Measurements from ENCODE around the gene AKT1S1. TPM values are rescaled to one million over a fixed set of nuclear protein-coding genes. Genes with fewer than 3 reads are reported as not detected.

AKT1S1 gene
- total and polyA plus RNA-seq, 2 of the 13 experiments (the other 11 are each of a cell fraction or from before 2014, with no cell fraction given), result 13.5 to 27.8 TPM

DNA sequence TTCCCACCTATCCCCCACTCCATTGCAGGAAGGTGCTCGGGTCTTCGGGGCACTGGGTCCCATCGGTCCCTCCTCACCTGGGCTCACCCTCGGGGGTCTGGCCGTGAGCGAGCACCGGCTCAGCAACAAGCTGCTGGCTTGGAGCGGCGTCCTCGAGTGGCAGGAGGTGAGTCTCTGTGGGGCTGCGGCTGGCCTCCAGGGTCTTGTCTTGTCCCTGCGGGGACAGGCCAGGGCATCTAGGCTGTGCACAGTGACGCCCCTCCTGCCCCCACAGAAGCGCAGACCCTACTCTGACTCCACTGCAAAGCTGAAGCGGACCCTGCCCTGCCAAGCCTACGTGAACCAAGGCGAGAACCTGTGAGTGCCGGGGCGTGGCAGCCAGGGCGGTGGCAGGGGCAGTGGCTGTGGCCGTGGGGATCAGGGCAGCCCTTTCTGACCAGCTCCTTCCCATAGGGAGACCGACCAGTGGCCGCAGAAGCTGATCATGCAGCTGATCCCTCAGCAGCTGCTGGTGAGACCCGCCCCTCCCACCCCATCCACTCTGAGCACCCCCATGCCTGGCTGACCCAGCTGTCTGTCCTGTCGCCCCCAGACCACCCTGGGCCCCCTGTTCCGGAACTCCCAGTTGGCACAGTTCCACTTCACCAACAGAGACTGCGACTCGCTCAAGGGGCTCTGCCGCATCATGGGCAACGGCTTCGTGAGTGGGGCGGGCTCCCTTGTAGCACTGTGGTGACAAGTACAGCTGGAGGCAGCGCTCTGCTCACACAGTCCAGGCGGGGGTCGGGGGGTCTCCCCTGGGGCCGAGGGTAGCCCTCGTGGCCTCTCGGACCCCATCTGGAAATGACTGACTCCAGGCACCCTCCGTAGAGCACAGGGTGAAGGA is 22.5 kb downstream of the AKT1S1 start:
- no peak for ATAC-seq
- Histone ChIP-seq H3K79me2 (ENCODE audit: insufficient read depth, low read length) (peaks cover 24% of the 10 kb centered on the region), H3K9me3 (ENCODE audit: low read length) (no peaks in the 10 kb centered on the region), H4K20me1 (ENCODE audit: insufficient read depth, low read length) (peaks cover 23% of the 10 kb centered on the region), H2AFZ (ENCODE audit: low read length) (no peak overlapping the region), H3K4me2 (ENCODE audit: low read depth, low read length) (no peak overlapping the region), H3K27ac (ENCODE audit: extremely low read length, insufficient read depth, low read length) (no peak overlapping the region), H3K36me3 (replicated peaks in 1 of 2; ENCODE audit: control insufficient read depth in 1 of 2, insufficient read depth in 2 of 2, low read length in 2 of 2) (peaks cover 34 to 52% of the 10 kb centered on the region in 2 experiments; a peak in 4 of 5 replicates), H3K4me1 (ENCODE audit: insufficient read depth, low read length) (peaks cover 28% of the 10 kb centered on the region), H3K27me3 (ENCODE audit: control insufficient read depth in 1 of 2, insufficient read depth in 2 of 2, low read length in 2 of 2) (no peaks in the 10 kb centered on the region; a peak in 1 of 5 replicates), H3K4me3 (replicated peaks in 1 of 3; ENCODE audit: insufficient read depth in 1 of 3, low read depth in 2 of 3, low read length in 3 of 3) (no peak overlapping the region), H3K9ac (ENCODE audit: insufficient read depth, low read depth, low read length) (no peak overlapping the region)
- ChIA-PET POLR2A (no interaction called here), CTCF (ENCODE audit: low intra/inter-chr PET ratio, low total read pairs) (no interaction called here)
- no peak for DNase-seq (ENCODE audit: low spot score)
- WGBS (ENCODE audit: low lambda C conversion rate), result 98% methylated on average over 10 of the region's 39 CpGs
- in situ Hi-C loops (cut with HindIII; ENCODE audit: extremely low pct_ligation_motif_present, low pct_unique_long_range_greater_than_20kb), result no loop called here
- 0 out of 2 replicates have a peak, but pooled peaks have one; percentile 37 for TF ChIP-seq SAFB2 (CRISPR knock-in tag; IDR thresholded peaks at IDR 0.05; ENCODE audit: borderline replicate concordance, low read depth)
- no peak for TF ChIP-seq GPN1 (CRISPR knock-in tag; IDR thresholded peaks at IDR 0.05; ENCODE audit: borderline replicate concordance)
- no peak for TF ChIP-seq ZBTB21 (CRISPR knock-in tag; IDR thresholded peaks at IDR 0.05)
- no peak for TF ChIP-seq TRIM24 (CRISPR knock-in tag; IDR thresholded peaks at IDR 0.05)
- peak; percentile 76 for TF ChIP-seq AGO1 (IDR thresholded peaks at IDR 0.05; ENCODE audit: low read depth, low read length, poor library complexity, severe bottlenecking)
- peak; percentile 54 for TF ChIP-seq RBFOX2 (IDR thresholded peaks at IDR 0.05; ENCODE audit: low read depth, low read length)
- BruUV-seq (replicated peaks), result no TSS peak
- intact Hi-C loops (cut with micrococcal nuclease; ENCODE audit: unreplicated experiment), result no loop called here
- FAIRE-seq, result no peak

DNA sequence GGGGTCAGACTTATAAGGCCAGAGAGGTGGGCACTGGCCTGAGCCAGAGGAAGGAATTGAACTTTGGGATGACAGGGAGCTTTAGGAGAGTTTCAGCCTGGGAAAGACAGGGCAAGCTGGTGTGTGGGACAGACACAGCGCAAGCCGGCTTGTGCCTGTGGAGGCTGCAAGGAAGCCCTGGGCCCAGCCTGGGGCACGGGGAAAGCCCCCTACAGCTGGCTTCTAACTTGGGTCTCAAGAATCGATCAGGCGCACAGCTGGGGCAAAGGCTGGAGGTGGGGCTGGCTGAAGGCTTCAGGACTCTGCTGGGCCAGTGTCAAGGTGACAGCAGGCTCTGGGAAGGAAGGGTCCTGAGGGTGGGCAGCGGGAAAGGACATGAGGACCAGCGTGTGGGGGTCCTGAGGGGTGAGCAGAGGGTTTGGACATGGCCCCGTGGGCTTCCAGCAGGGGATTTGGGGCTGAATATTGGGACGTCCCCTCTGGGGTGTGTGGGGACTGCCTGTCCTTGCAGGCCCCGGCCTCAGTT is 23.2 kb downstream of the AKT1S1 start:
- H3K27ac ChIP-seq (ENCODE audit: extremely low read length, insufficient read depth, low read length), result no peak overlapping the region
- 87% methylated on average over 7 of the region's 10 CpGs for WGBS (ENCODE audit: low lambda C conversion rate)
- no peak for FAIRE-seq

More for the DNA sequence above, 23.2 kb downstream of the AKT1S1 start:
- Histone ChIP-seq H3K36me3 (replicated peaks in 1 of 2; ENCODE audit: control insufficient read depth in 1 of 2, insufficient read depth in 2 of 2, low read length in 2 of 2) (peaks cover 33 to 47% of the 10 kb centered on the region in 2 experiments; a peak in 4 of 5 replicates), H3K4me1 (ENCODE audit: insufficient read depth, low read length) (peaks cover 30% of the 10 kb centered on the region), H3K4me3 (replicated peaks in 1 of 3; ENCODE audit: insufficient read depth in 1 of 3, low read depth in 2 of 3, low read length in 3 of 3) (no peak overlapping the region), H3K9ac (ENCODE audit: insufficient read depth, low read depth, low read length) (peak overlapping the region; percentile 1; the same call in 1 of the 2 replicates), H2AFZ (ENCODE audit: low read length) (no peak overlapping the region), H3K27me3 (ENCODE audit: control insufficient read depth in 1 of 2, insufficient read depth in 2 of 2, low read length in 2 of 2) (no peaks in the 10 kb centered on the region; a peak in 1 of 5 replicates), H3K79me2 (ENCODE audit: insufficient read depth, low read length) (peaks cover 24% of the 10 kb centered on the region), H3K9me3 (ENCODE audit: low read length) (no peaks in the 10 kb centered on the region), H4K20me1 (ENCODE audit: insufficient read depth, low read length) (peaks cover 23% of the 10 kb centered on the region), H3K4me2 (ENCODE audit: low read depth, low read length) (peak overlapping the region; percentile 33; the same call in 1 of the 2 replicates)
- ChIA-PET CTCF (ENCODE audit: low intra/inter-chr PET ratio, low total read pairs) (no interaction called here), POLR2A (no interaction called here)
- no TSS peak for BruUV-seq (replicated peaks)
- in situ Hi-C loops (cut with HindIII; ENCODE audit: extremely low pct_ligation_motif_present, low pct_unique_long_range_greater_than_20kb), result no loop called here
- intact Hi-C loops (cut with micrococcal nuclease; ENCODE audit: unreplicated experiment), result no loop called here
- no peak for DNase-seq (ENCODE audit: low spot score)
- peak; percentile 22 for TF ChIP-seq AGO2 (optimal IDR thresholded peaks at IDR 0.05; ENCODE audit: low read depth, low read length)
- TF ChIP-seq, protein P1, sequence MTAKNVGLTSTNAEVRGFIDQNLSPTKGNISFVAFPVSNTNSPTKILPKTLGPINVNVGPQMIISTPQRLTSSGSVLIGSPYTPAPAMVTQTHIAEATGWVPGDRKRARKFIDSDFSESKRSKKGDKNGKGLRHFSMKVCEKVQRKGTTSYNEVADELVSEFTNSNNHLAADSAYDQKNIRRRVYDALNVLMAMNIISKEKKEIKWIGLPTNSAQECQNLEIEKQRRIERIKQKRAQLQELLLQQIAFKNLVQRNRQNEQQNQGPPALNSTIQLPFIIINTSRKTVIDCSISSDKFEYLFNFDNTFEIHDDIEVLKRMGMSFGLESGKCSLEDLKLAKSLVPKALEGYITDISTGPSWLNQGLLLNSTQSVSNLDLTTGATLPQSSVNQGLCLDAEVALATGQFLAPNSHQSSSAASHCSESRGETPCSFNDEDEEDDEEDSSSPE (CRISPR knock-in tag; IDR thresholded peaks at IDR 0.05), result no peak
- ATAC-seq, result no peak
